ENCODE results near the gene GIGYF1. TPM values are rescaled to one million over a fixed set of nuclear protein-coding genes. Genes with fewer than 3 reads are reported as not detected.
"Not testable (repeated sequence)": the region's sequence is repeated elsewhere in the genome, so short reads cannot be mapped to it uniquely, and the experiment has no call there.

The GIGYF1 gene
- polyA plus RNA-seq, 3 donors, result 34.0 to 66.0 (median 46.5) TPM

GRCh38 chr7:100677308-100678267, 16.5 kb downstream of the GIGYF1 start:
- no peak for DNase-seq (ENCODE audit: extremely low read depth in 1 of 11, low read depth in 9 of 11, low spot score in 4 of 11)

- no peak for DNase-seq (ENCODE audit: extremely low read depth in 1 of 11, low read depth in 9 of 11, low spot score in 4 of 11)
Measured at GRCh38 chr7:100676501-100677306, 17.3 kb downstream of the GIGYF1 start.

DNA sequence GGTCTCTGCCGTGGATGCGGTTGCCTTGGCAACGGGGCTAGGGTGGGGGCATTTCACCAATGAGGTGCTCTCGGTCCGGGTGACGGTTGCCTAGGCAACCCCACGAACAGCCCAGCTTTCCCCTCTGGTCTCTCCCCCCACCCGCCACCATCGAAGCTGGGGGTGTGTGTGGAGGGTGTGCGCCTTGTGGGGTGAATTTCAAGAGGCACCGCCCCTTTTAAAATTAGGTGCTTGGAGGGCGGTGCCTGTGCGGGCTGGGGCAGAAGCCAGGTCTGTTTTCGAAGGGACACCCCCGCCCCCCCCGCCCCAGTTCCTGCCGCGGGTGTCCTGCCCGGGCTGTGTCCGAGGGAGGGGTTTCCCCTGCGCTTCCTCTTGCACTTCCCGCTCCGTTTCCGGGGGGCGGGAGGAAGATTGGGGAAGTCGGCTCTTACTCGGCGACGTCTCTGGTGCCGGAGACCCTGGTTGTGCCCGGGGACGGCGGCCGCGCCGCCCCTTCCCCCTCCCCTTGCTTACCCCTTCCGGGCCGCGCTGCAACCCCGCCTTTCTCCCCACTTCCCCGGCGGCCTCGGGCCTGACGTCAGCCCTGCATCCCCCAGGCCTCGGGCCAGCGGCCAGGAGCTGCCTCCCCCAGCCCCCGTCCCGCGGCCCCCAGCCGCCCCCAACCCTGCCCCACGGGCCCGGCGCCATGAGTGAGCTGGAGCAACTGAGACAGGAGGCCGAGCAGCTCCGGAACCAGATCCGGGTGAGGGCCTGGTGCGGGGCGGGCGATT, 18.3 kb downstream of the GIGYF1 start:
- peak in 5 of 11 donors; percentile 55 to 67 (median 59) for DNase-seq (ENCODE audit: extremely low read depth in 1 of 11, low read depth in 9 of 11, low spot score in 4 of 11)

- no peak for DNase-seq (ENCODE audit: extremely low read depth in 1 of 11, low read depth in 9 of 11, low spot score in 4 of 11)
Measured at GRCh38 chr7:100675105-100675451, 19.0 kb downstream of the GIGYF1 start.

DNA sequence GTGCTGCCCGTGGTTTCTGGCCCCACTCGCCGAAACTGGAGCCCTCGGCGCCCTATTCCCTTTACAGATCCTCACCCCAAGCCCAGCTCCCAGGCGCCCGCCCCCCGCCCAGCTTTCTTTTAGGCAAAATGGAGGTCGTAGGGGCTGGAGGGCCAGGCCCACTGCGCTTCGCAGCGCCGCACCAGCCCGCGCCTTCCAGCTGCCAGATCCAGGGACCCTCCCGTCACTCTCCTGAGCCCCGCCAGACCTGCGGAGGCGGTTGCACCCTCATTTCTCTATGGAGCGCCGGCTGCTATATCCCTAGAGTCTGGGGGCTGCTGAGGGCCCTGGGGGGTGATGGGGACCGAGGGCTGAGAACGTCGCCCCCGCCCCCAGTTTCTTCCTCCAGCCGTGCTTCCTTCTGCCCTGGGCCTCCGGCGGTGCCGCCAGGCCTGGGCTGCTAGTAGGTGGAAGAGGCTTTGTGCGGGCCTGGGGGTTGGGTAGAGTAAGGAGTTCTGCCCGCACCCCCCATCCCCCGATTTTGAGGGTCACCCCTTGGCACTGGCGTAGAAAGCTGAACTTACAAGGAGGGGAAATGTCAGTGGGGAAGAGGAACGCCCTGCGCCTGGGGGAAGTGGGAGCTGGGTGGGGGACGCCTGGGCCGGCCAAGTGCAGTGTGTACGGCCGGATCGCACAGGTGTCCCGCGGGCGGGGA, 19.5 kb downstream of the GIGYF1 start:
- DNase-seq (ENCODE audit: extremely low read depth in 1 of 11, low read depth in 9 of 11, low spot score in 4 of 11), result no peak

GRCh38 chr7:100673942-100674410, 20.1 kb downstream of the GIGYF1 start:
- DNase-seq (ENCODE audit: extremely low read depth in 1 of 11, low read depth in 9 of 11, low spot score in 4 of 11), result no peak

- peak; percentile 96 to 99 (median 98) for DNase-seq (ENCODE audit: extremely low read depth in 1 of 11, low read depth in 9 of 11, low spot score in 4 of 11)
Measured at GRCh38 chr7:100673302-100673941, 20.6 kb downstream of the GIGYF1 start, which contains the start of gene GNB2. GNB2 (plus strand) TSS chr7:100673740; CDS start chr7:100676266, 2,526 bp downstream.

DNA sequence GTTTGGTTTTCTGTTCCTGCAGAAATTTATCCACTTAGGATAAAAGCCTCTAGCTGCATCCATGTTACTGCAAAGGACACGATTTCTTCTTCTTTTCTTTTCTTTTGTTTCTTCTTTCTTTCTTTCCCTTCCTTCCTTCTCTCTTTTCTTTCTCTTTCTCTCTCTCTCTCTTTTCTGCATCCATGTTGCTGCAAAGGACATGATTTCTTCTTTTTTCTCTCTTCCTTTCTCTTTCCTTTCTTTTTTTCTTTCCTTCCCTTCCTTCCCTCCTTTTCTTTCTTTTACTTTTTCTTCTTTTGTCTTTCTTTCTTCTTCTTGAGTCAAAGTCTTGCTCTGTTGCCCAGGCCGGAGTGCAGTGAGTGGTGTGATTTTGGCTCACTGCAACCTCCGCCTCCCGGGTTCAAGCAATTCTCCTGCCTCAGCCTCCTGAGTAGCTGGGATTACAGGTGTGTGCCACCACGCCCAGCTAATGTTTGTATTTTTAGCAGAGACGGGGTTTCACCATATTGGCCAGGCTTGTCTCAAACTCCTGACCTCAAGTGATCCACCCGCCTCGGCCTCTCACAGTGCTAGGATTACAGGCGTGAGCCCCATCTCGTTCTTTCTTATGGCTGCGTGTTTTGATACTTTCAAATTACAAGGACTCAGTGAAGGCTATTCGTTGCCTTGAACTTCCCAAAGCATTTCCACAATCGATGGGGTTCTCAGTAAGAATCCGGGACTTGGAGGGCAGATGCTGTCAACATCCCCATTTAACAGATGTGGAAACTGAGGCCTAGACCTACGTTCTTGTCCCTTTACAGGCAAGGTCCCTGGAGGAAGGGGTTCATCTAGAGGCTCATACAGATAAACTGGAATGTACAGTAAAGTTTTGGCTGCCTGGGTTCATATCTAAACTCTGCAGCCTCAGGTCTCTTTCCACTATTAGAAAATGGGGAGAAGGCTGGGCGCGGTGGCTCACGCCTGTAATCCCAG, 22.4 kb downstream of the GIGYF1 start:
- DNase-seq (ENCODE audit: extremely low read depth in 1 of 11, low read depth in 9 of 11, low spot score in 4 of 11), result no peak

- no peak for DNase-seq (ENCODE audit: extremely low read depth in 1 of 11, low read depth in 9 of 11, low spot score in 4 of 11)
Measured at GRCh38 chr7:100670074-100670473, 24.0 kb downstream of the GIGYF1 start.

DNA sequence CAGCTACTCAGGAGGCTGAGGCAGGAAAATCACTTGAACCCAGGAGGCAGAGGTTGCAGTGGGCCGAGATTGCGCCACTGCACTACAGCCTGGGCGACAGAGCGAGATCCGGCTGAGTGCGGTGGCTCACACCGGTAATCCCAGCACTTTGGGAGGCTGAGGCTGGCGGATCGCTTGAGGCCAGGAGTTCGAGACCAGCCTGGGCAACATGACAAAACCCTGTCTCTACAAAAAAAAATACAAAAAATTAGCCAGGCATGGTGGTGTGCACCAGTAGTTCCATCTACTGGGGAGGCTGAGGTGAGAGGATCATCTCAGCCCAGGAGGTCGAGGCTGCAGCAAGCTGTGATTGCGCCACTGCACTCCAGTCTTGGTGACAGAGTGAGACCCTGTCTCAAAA, 24.9 kb downstream of the GIGYF1 start:
- not testable (repeated sequence) for DNase-seq (ENCODE audit: extremely low read depth in 1 of 11, low read depth in 9 of 11, low spot score in 4 of 11)

GRCh38 chr7:100668069-100668449, 26.0 kb downstream of the GIGYF1 start:
- DNase-seq (ENCODE audit: extremely low read depth in 1 of 11, low read depth in 9 of 11, low spot score in 4 of 11), result no peak

- DNase-seq (ENCODE audit: extremely low read depth in 1 of 11, low read depth in 9 of 11, low spot score in 4 of 11), result no peak
Measured at GRCh38 chr7:100667331-100668068, 26.6 kb downstream of the GIGYF1 start.

- DNase-seq (ENCODE audit: extremely low read depth in 1 of 11, low read depth in 9 of 11, low spot score in 4 of 11), result no peak
Measured at GRCh38 chr7:100665168-100665726, 28.8 kb downstream of the GIGYF1 start.

DNA sequence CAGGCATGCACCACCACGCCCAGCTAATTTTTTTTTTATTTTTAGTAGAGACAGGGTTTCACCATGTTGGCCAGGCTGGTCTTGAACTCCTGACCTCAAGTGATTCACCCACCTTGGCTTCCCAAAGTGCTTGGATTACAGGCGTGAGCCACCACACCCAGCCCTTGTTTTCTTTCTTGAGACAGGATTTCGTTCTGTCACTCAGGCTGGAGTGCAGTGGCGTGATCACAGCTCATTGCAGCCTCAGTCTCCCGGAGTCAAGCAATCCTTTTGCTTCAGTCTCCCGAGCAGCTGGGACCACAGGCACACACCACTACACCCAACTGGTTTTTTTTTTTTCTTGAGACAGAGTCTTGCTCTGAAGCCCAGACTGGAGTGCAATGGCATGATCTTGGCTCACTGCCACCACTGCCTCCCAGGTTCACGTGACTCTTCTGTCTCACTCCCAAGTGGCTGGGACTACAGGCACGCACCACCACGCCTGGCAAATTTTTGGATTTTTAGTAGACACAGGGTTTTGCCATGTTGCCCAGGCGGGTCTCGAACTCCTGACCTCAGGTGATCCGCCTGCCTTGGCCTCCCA, 31.8 kb downstream of the GIGYF1 start:
- not testable (repeated sequence) for DNase-seq (ENCODE audit: extremely low read depth in 1 of 11, low read depth in 9 of 11, low spot score in 4 of 11)

DNA sequence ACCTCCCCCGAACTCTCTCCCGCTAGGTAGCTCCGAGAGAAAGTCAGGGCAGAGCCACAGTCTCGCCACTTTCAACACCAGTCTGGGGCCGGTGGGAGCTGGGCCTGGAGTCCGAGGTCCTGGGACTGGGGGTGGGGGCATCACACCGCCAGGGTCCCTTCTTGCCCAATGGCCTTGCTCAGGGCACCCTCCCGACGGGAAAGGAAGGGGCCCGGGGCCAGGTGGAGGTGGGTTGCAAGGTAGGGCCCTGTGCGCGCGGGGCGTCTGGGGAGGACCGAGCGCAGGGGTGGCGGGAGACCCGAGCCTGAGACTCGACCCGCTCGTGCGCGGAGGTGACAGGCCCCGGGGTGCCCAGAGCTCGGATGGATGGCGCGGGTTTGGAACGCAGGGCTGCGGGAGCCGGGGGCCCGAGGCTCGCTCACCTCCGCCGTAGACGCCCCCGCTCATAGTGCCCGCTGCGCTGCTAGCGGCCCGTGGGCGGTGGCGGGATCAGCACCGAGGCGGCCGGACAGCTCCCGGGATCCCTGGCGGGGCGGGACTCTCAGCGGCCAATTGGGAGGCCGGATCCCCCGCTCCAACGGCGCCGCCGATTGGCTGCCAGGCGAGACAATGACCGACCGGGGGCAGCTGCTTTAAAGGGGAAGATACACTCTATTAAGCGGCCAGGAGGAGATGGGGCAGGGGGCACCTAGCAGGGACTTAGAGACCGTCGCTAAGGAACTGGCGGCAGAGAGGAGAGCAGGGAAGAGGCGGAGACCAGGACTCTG, 38.0 kb downstream of the GIGYF1 start, which contains the start of gene ACTL6B:
Gene ACTL6B, minus strand, starts transcription at position 541 of the 767 bp plus-strand sequence. Its CDS starts 94 bp downstream, at position 447.
- peak in 5 of 11 donors; percentile 28 to 52 (median 34) for DNase-seq (ENCODE audit: extremely low read depth in 1 of 11, low read depth in 9 of 11, low spot score in 4 of 11)

Measured in renal cortex interstitium (tissue), 11 donors.